ENCODE data around the gene CYP24A1. TPM values are rescaled to one million over a fixed set of nuclear protein-coding genes. Genes with fewer than 3 reads are reported as not detected.

Gene CYP24A1
- total RNA-seq, 1 donor from 2014 or later, result not detected

GRCh38 chr20:54119744-54120143 is 54.0 kb downstream of the CYP24A1 start:
- intact Hi-C loops (cut with micrococcal nuclease), result no loop called here
- Mint-ChIP-seq H3K27ac (no peak overlapping the region), H3K9me3 (no peaks in the 10 kb centered on the region), H3K4me3 (no peak overlapping the region), H3K4me1 (peaks cover 2% of the 10 kb centered on the region), H3K36me3 (ENCODE audit: low read depth) (no peaks in the 10 kb centered on the region), H3K27me3 (no peaks in the 10 kb centered on the region)
- ATAC-seq (ENCODE audit: low read depth) (no peak), DNase-seq (no peak)
- ChIA-PET POLR2A (no interaction called here), CTCF (no interaction called here)
- no peak for TF ChIP-seq CTCF (IDR thresholded peaks at IDR 0.05)

GRCh38 chr20:54118220-54119001 is 55.4 kb downstream of the CYP24A1 start:
- ChIA-PET CTCF (no interaction called here), POLR2A (no interaction called here)
- intact Hi-C loops (cut with micrococcal nuclease), result no loop called here

GRCh38 chr20:54116550-54117235 is 57.1 kb downstream of the CYP24A1 start:
- Mint-ChIP-seq H3K9me3 (no peaks in the 10 kb centered on the region), H3K4me3 (no peak overlapping the region), H3K27me3 (peaks cover 2% of the 10 kb centered on the region), H3K36me3 (ENCODE audit: low read depth) (no peaks in the 10 kb centered on the region), H3K4me1 (no peaks in the 10 kb centered on the region), H3K27ac (no peak overlapping the region)
- ChIA-PET POLR2A (no interaction called here), CTCF (no interaction called here)
- ATAC-seq (ENCODE audit: low read depth), result no peak
- no peak for TF ChIP-seq CTCF (IDR thresholded peaks at IDR 0.05)
- DNase-seq, result no peak
- intact Hi-C loops (cut with micrococcal nuclease), result no loop called here

More at GRCh38 chr20:54118220-54119001, 55.4 kb downstream of the CYP24A1 start:
- H3K4me3 Mint-ChIP-seq, result no peak overlapping the region
- H3K9me3 Mint-ChIP-seq, result no peaks in the 10 kb centered on the region
- no peaks in the 10 kb centered on the region for H3K36me3 Mint-ChIP-seq (ENCODE audit: low read depth)
- H3K27ac Mint-ChIP-seq, result no peak overlapping the region
- DNase-seq (no peak), ATAC-seq (ENCODE audit: low read depth) (no peak)
- peaks cover 2% of the 10 kb centered on the region for H3K27me3 Mint-ChIP-seq
- TF ChIP-seq CTCF (IDR thresholded peaks at IDR 0.05), result no peak
- H3K4me1 Mint-ChIP-seq, result peaks cover 2% of the 10 kb centered on the region

- no peaks in the 10 kb centered on the region for H3K9me3 Mint-ChIP-seq
- no peak overlapping the region for H3K4me3 Mint-ChIP-seq
- DNase-seq, result no peak
- H3K4me1 Mint-ChIP-seq, result no peaks in the 10 kb centered on the region
- H3K36me3 Mint-ChIP-seq (ENCODE audit: low read depth), result no peaks in the 10 kb centered on the region
- intact Hi-C loops (cut with micrococcal nuclease), result no loop called here
- H3K27me3 Mint-ChIP-seq, result peaks cover 2% of the 10 kb centered on the region
- POLR2A ChIA-PET, result no interaction called here
- CTCF ChIA-PET, result interaction anchor here (0.9 kb wide), 1 partner anchor 18 kb away, joined by 3 read pairs; no protein-coding TSS in a partner anchor
- no peak overlapping the region for H3K27ac Mint-ChIP-seq
- ATAC-seq (ENCODE audit: low read depth), result no peak
- no peak for TF ChIP-seq CTCF (IDR thresholded peaks at IDR 0.05)
Observed at GRCh38 chr20:54115172-54115854, 58.5 kb downstream of the CYP24A1 start.

- DNase-seq, result no peak
- TF ChIP-seq CTCF (IDR thresholded peaks at IDR 0.05), result no peak
- peaks cover 7% of the 10 kb centered on the region for H3K27me3 Mint-ChIP-seq
- ATAC-seq (ENCODE audit: low read depth), result no peak
- H3K4me1 Mint-ChIP-seq, result no peaks in the 10 kb centered on the region
- CTCF ChIA-PET, result no interaction called here
- H3K9me3 Mint-ChIP-seq, result no peaks in the 10 kb centered on the region
- H3K4me3 Mint-ChIP-seq, result no peak overlapping the region
- intact Hi-C loops (cut with micrococcal nuclease), result no loop called here
- POLR2A ChIA-PET, result no interaction called here
- H3K27ac Mint-ChIP-seq, result no peak overlapping the region
- H3K36me3 Mint-ChIP-seq (ENCODE audit: low read depth), result no peaks in the 10 kb centered on the region
Observed at GRCh38 chr20:54114109-54114508, 59.7 kb downstream of the CYP24A1 start.

Data from activated B cell treated with CpG ODN at 0.5 μM for 24 hours (primary cell).